ENCODE results near the gene GIMAP7.

The GIMAP7 gene

DNA sequence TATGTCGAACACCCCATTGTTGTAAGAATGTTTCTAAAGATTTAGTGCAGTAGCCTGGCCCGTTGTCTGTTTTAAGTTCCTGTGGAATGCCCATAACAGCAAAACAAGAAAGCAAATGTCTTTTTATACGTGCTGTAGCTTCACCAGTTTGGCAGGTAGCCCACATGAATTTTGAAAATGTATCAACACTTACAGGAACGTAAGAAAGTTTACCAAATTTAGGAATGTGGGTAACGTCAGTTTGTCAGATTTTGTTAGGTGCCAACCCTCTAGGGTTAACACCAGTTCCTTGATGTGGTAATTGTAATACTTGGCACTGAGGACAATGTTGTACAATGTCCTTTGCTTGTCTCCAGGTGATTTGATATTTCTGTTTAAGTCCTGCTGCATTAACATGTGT is 49.3 kb downstream of the GIMAP7 start:
- no peak overlapping the region for H3K4me3 ChIP-seq (ENCODE audit: low read depth, low read length)
- no peak for DNase-seq (ENCODE audit: low read depth)
- TF ChIP-seq, protein P1, sequence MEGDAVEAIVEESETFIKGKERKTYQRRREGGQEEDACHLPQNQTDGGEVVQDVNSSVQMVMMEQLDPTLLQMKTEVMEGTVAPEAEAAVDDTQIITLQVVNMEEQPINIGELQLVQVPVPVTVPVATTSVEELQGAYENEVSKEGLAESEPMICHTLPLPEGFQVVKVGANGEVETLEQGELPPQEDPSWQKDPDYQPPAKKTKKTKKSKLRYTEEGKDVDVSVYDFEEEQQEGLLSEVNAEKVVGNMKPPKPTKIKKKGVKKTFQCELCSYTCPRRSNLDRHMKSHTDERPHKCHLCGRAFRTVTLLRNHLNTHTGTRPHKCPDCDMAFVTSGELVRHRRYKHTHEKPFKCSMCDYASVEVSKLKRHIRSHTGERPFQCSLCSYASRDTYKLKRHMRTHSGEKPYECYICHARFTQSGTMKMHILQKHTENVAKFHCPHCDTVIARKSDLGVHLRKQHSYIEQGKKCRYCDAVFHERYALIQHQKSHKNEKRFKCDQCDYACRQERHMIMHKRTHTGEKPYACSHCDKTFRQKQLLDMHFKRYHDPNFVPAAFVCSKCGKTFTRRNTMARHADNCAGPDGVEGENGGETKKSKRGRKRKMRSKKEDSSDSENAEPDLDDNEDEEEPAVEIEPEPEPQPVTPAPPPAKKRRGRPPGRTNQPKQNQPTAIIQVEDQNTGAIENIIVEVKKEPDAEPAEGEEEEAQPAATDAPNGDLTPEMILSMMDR (IDR thresholded peaks at IDR 0.05; ENCODE audit: insufficient read depth, low read depth, low read length, missing control alignments): no peak

DNA sequence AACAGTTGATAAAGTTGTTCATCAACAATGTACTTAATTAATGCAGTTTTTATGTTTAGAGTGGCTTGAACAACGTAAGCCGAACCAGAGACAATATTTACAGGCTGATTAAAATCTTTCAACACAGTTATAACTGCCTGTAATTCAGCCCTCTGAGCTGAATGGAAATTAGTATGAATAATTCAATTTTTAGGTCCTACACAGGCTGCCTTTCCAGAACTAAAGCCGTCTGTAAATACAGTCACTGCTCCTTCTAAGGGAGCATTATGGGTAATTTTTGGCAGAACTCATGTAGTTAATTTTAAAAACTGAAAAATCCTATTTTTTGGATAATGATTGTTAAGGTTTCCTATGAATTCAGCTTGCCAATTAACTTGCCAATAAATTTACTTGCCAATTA is 49.9 kb downstream of the GIMAP7 start:
- no peak overlapping the region for H3K4me3 ChIP-seq (ENCODE audit: low read depth, low read length)
- TF ChIP-seq, protein P1 (IDR thresholded peaks at IDR 0.05; ENCODE audit: insufficient read depth, low read depth, low read length, missing control alignments): no peak
- no peak for DNase-seq (ENCODE audit: low read depth)

DNA sequence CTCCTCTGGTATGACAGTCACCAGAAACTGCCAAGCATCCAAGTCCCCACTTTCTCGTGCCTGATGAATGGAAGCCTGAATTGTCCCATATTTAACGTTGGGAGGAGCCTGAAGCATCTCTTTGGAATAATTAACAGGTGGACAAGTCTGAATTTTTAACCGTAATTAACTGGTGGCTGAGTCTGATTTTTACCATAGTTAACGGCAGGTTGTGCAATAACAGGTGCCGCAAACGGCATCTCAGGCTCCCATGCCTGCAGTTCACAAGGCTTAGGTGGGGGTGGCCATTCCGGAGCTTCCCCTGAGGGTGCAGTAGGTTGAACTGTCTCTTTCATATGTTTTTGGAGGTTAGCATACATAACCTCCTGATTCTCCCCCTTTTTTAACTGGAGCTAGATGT is 50.6 kb downstream of the GIMAP7 start:
- DNase-seq (ENCODE audit: low read depth): no peak
- H3K4me3 ChIP-seq (ENCODE audit: low read depth, low read length): no peak overlapping the region
- TF ChIP-seq, protein P1 (IDR thresholded peaks at IDR 0.05; ENCODE audit: insufficient read depth, low read depth, low read length, missing control alignments): no peak

DNA sequence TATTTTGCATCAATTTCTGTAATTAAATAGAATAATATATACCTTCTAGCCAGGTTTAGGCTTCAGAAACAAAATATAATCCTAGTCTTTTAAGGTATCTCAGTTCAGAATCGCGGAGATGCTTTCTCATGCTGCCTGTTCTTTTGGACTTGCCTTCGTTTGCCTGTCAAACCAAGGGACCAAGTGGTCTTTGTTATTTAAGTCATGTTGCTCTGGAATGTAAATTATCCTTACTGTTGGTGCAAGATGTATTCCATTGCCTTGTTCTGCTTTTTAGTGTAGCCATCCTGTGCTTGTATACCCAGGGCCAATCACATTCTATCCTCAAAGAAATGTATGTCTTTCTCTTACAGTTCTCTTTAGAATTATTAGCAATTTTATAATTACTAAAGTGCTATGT is 51.5 kb downstream of the GIMAP7 start:
- DNase-seq (ENCODE audit: low read depth): no peak
- TF ChIP-seq, protein P1 (IDR thresholded peaks at IDR 0.05; ENCODE audit: insufficient read depth, low read depth, low read length, missing control alignments): no peak
- no peak overlapping the region for H3K4me3 ChIP-seq (ENCODE audit: low read depth, low read length)

DNA sequence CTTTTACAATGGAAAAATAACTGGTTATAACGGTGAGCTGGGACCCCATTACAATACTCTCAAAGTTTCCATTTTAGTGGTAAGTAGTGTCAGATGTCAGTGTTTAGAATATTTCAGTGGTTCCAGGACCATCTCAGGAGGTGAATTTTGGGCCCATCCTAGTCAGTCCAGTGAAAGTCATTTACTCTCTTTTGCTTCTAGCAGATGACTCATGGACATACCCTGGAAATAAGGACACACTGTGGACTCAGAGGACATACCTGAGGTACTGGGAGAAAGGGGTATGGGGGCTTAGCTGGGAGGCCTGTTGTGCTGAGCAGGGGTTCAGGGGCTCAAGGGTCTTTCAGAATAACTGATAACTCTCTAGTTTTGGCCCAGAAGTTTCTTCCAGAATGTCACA is 51.9 kb downstream of the GIMAP7 start:
- no peak overlapping the region for H3K4me3 ChIP-seq (ENCODE audit: low read depth, low read length)
- no peak for DNase-seq (ENCODE audit: low read depth)

DNA sequence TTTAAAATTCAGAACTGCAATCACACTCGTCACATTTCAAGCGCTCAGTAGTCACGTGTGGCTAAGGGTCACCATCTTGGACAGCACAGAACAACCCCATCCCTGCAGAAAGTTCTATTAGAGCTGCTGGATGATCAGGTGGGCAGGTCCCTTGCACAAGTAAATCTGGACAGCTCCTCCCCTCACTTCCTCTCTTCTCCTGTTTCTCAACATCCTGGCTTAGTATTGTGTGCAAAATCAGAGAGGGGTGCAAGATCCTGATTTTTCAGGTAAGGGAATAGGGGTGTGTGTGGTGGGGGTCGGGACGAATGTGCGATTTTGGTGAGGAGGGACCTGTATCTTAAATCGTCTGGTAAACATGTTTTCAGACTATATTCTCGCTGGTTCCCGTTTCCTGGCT is 52.5 kb downstream of the GIMAP7 start, which contains the start of gene GIMAP4:
GIMAP4 (plus strand) TSS at position 222 of the 400 bp plus-strand sequence. CDS start 2,512 bp downstream, outside the sequence.
- peak; percentile 39 for DNase-seq (ENCODE audit: low read depth)
- peak within 1 kb of the TSS; percentile 52 for H3K4me3 ChIP-seq (ENCODE audit: low read depth, low read length)
- TF ChIP-seq, protein P1 (IDR thresholded peaks at IDR 0.05; ENCODE audit: insufficient read depth, low read depth, low read length, missing control alignments): no peak

More for the DNA sequence above, 51.9 kb downstream of the GIMAP7 start:
- TF ChIP-seq, protein P1 (IDR thresholded peaks at IDR 0.05; ENCODE audit: insufficient read depth, low read depth, low read length, missing control alignments): no peak

DNA sequence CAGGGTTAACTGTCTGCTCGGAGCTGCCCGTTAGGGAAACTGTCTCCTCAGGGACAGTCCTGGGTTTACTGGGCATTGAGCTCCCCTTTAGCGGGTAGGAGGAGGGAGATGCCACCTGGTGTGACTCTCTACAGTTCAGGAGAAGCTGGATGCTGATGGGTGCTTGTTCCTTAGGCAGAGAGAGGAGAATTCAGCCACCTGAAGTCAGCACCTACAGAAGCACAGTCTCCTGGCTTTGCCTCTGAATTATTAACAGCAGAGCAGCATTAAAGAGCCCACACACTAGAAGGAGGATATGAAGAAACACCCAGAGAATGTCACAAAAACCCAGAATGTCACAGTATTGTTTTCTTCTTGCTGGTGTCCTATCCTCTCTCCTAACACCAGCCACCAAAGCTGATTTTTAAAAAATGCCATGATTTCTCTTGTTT is 53.2 kb downstream of the GIMAP7 start:
- DNase-seq (ENCODE audit: low read depth): no peak
- peak overlapping the region; percentile 52 for H3K4me3 ChIP-seq (ENCODE audit: low read depth, low read length)
- TF ChIP-seq, protein P1 (IDR thresholded peaks at IDR 0.05; ENCODE audit: insufficient read depth, low read depth, low read length, missing control alignments): no peak
